COLO668 (cell line): Measurements from ENCODE around the gene NOP58.
A peak's percentile ranks its signal among the peaks of the same experiment; 100 is the strongest.
"Not testable (repeated sequence)": the region's sequence is repeated elsewhere in the genome, so short reads cannot be mapped to it uniquely, and the experiment has no call there.

Experiments
- DNase-seq: peaks from one replicate; lab custom pipeline; 2025; ENCODE audit not compliant: unreplicated experiment; lab: John Stamatoyannopoulos, UW

The NOP58 gene

DNA sequence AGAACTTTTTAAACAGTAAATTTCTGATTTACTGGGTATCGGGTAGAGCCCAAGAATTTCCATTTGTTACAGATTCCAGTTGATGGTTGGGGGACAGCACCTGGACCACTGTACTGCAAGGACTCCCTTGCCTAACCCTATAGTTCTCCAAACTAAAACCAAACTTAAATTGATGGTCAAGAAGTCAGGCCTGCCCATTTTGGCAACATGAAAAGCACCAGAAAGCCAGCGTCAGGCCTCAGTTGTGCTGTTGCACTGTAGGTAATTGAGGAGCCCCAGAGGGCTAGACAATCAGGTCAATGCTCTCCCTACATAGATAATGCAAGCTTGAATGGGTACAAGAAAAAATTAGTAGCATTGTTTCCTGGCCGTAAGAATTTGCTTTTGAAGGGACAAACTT is 40.5 kb downstream of the NOP58 start:
- no peak for DNase-seq

DNA sequence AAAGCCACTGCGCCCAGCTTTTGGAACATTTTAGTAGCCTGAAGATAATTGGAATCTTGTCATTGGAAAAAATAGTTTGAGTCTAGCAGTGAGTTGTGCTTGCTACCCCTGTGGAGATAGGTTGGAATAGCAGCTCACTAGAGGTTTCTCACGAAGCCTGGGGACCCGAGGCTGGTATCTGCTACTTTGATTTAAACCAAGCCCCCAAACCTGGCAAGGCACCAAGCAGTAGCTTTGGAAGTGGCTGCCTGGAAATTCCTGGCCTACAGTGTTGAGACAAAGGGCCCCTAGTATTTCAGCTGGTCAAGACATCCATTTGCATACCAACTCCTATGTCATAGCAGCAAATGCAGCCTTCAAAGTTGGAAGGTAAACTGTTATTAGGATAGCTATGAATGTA is 42.1 kb downstream of the NOP58 start:
- DNase-seq: no peak

DNA sequence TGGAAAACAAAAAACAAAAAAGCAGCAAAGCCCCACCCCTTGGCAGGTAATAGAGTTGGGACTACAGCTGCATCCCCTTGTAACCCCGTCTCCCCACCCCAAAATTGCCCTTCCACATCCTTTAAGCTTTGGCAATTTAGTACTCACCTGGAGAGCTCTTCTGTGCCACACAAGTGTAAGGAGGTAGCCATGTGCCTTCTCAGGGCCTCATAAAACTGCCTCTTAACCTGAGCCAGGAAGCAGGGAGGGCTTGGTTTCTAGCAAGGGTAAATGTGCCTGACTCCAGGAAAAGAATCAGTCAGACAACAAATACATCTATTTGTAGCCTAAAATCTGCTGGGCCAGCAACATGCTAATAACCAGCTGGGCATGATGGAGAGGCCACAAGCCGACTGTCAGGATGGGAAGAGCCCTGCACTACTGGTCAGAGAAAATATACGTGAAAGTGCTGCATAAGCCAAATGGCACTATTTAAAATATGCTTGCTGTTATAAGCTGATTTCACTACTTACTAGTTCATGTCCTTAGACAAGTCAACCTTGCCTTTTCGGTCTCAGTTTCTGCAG is 46.3 kb downstream of the NOP58 start:
- no peak for DNase-seq

DNA sequence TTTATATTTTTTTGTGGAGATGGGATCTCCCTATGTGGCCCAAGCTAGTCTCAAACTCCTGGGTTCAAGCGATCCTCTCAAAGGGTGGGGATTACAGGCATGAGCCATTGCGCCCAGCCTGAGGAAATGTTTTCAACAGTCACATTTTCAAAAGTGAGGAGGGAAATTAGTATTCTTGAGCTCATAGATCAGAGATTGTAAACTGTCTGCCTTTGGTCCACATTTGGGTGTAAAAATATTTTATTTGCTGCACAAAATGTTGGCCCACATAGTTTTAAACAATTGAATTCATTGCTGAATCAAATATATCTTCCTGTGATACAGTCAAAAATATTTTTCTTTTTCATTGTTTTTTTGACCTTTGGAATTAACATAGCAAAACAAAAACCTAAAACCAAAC is 48.6 kb downstream of the NOP58 start:
- no peak for DNase-seq

DNA sequence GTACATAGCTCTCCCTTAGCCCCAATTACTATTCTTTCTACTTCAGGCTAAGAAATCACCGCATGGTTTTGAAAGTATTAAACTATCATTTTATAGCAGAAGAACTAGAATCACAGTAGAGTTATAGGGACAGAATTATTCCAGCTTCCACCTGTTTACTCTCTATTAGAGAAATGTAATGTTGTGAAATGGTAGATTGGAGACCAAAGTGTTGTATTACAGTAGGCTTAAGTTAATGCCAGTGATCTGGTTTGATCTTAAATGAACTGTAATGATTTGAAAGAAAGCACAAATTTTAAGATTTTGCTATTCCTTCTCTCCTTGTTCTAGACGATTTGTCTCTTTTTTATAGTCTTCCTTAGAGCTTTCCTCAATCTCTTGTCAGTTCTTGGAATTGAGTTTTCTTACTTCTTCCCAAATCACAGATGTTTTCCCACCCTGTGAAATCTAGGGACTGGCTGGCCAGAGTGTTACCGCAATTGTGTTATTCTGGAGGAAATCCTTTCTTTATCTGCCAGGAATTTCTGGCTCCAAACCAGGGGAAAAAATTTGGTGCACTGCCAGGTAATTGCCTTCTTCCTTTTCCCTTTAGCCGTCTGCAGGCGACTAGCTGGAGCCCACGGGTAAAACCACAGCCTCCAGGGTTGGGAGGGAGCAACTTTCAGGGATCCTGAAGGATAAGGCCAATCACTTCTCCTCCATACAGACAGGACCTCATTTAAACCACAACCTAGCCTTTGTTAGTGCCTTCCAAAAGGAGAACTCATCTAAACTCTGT is 51.7 kb downstream of the NOP58 start:
- DNase-seq: no peak

DNA sequence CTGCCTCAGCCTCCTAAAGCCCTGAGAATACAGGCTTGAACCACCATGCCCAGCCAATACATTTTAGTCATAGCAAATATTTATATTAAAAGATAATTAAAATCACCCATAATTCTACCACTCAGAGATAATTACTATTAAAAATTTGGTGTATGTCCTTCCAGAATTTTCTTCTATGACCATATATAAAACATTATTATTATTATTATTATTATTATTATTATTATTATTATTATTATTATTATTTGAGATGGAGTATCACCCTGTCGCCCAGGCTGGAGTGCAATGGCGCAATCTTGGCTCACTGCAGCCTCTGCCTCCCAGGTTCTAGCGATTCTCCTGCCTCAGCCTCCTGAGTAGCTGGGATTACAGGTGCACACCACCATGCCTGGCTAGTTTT is 54.8 kb downstream of the NOP58 start:
- not testable (repeated sequence) for DNase-seq

DNA sequence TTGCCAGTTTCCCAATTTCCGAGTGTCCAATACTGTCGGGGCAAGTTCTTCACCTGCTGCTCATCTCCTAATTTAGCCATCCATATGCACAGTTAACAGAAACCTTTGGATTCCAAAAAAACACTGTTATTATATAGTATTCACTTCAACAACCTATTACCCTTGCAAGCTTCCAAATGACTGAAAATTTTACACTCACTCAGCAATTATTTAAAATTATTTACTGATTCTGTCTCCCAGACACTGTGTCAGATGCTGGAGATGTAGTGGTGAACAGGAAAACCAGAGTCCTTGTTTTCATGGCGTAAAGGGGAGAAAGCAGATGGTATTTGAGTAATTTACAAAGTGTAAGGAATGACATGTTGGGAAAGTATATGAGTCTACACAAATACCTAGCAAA is 56.9 kb downstream of the NOP58 start:
- DNase-seq: no peak

DNA sequence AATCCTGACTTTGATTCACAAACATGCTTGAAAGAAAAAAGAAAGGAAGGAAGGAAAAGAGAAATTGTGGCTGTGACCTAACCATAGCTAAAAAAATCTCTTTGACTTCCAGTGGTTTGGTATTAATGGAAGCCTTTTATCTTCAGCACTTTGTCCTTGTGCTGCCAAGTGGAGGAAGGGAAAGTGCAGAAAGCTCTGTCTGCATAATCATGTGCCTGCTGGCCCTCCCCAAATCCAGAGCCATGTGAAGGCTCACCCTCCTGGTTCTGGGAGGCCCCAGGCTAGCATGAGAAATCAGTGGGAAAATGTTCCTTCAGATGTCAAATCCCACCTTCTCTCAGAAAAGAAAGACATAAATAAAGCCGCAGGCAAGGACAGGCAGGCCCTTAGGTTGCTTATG is 62.3 kb downstream of the NOP58 start:
- no peak for DNase-seq

DNA sequence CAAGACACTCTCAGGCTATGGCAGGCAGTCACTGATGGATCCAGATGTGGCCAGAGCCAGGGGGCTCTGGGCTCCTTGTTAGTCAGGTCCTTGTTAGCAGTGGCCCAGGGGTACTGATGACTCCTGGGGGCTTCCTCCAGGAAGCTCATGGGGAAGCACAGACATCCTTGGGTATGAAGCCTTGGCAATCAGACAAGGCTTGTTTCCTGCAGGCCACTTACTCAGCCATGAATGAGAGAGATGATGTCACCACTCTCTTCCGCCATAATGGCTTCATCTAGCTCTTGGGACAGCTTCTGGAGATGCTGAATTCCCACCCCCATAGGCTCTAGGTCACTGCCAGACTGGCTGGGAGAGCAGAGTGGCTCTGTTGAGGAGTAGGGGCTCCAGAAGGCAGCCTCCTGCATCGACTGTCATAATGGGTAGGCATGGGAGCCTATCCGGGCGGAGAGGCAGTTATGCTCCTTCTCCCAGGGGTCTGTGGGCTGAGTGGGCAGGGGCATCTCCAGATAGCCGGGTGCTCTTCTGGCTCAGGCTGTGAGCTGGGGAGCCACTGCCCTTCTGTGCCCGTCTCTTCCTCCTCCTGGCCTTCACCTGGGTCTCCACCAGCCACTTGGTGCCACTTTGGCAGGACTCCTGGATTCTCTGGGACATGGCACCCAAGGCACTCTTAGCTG is 70.4 kb downstream of the NOP58 start:
- no peak for DNase-seq

DNA sequence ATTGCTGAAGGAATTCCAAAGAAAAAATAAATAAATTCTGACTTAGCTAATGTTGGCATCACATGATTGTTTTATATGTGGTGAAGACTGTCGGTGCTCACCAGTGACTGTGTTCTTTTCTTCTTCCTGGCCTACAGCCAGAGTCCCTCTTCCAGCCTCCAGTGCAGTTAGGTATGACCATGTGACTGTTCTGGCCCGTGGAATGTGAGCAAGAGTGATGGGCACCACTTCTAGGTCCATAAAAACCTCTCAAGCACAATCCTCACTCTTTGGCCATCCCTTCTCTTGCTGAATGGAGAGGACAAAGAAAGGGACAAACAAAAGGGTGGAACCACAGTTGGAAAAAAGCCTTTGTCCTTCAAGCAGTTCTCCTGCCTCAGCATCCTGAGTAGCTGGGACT is 71.6 kb downstream of the NOP58 start:
- DNase-seq: no peak

DNA sequence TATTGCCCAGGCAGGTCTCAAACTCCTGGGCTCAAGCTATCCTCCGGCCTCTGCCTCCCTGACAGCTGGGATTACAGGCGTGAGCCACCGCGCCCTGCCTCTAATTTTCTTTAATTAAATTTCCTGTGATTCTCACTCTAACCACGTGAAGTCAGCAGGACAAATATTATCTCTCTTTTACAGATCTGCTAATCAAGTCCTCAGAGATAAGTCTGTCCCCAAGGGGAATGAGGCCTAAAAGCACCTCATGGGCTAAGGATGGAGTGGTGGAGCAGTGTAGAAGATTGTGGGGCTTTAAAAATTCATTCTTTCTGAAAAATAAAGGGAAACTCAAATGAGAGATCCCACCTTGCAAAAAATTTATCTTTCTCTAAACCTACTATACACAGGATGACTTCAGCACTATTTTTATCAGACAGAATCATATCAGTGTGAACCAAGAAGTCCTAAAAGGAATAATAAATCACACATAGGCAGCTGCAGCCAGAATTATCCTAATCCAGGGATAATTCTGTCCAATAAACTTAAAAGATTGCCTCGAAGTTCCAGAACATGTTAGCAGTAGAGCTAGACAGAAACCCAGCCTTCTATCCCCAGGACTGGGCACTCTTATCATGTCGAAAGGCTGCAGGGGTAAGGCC is 72.3 kb downstream of the NOP58 start:
- no peak for DNase-seq

DNA sequence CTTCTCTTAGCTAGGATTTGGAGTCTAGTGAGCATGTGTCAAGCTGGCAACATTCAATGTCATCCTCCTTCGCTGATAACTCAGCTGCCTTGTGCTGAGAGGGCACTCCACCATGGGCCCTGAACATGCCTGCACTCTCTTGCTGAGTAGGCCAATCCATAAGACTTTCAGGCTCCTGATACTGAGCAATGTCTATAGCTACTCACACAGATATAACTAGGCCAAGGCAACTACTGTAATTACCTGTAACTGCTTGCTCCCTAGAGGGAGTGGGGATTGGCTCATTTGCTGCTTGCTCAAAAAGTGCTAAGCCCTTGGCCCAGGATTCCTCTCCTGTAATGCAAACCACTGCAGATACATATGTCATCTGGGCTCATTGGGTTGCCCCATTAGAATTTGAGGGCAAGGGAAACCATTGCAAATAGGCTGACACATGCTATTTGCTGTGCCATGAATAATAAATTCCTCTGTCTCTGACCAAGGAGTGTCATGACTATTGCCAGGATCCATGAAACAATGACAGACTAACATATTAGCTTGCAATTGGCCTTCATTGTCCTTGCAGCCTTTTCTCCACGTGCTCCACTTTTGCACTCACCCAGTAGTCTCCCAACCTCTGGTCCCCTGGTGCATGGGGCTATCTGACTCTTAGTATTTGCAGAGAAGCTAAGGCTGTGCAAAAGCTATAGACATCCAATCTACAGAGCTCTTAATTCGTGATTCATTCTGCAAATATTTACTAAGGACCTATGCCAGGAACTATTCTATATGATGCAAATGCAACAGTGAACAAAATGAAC is 73.7 kb downstream of the NOP58 start:
- peak; percentile 51 for DNase-seq

DNA sequence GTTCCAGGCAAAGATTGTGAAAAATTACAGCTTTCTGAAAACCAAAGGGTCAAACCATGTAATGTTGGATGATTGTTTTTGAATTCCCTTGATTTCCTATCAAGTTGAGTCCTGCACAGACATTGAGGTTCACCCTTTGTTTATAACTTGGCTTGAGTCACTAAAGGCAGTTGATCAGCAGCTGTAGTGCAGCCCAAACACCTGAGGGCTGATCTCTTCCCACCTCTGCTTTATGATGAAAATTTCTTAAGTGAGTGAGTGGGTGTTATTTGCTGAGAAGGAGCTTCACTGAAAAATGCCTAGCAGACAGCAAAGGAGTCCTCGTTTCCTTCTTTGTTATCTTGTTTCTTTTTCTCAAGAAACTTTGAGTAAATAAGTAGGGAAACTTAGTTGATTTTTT is 78.6 kb downstream of the NOP58 start:
- DNase-seq: no peak

DNA sequence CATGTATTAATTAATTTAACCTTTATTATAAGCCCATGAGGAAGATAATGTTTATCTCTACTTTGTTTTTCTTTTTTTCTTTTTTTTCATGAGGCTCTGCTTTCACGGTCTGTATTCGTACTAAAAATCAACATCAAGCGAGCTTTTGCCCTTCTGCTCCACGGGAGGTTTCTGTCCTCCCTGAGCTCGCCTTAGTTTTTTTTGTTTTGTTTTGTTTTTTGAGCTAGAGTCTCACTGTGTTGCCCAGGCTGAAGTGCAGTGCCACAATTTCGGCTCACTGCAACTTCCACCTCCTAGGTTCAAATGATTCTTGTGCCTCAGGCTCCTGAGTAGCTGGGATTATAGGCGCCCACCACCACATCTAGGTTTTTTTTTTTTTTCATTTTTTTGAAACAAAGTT is 80.6 kb downstream of the NOP58 start:
- DNase-seq: no peak
